PFSK-1 (cell line): ENCODE data around the gene PCMT1.

Source experiments
- POLR2AphosphoS5 ChIP-seq: IDR thresholded peaks from 2 replicates; pipeline ENCODE4 v1.6.1; 2012; ENCODE audit warnings: low read depth, mild to moderate bottlenecking, control low read depth, low read length, moderate library complexity
- REST ChIP-seq, 2 experiments: IDR thresholded peaks; 2 replicates each; pipeline versions ENCODE4 v1.6.1 to v1.8.0; 2011 to 2012; ENCODE audit warnings: low read depth in 2 of 2, low read length in 2 of 2, control low read depth in 1 of 2, inconsistent platforms in 1 of 2, mild to moderate bottlenecking in 1 of 2, moderate library complexity in 1 of 2; ENCODE audit not compliant: insufficient read depth in 1 of 2
- TAF1 ChIP-seq: IDR thresholded peaks from 2 replicates; pipeline ENCODE4 v1.6.1; 2012; ENCODE audit warnings: low read length, control low read depth, borderline replicate concordance; ENCODE audit not compliant: insufficient read depth

GRCh38 chr6:149813351-149813750 is 63.8 kb downstream of the PCMT1 start:
- TF ChIP-seq TAF1, result no peak
- no peak for TF ChIP-seq POLR2AphosphoS5
- no peak for TF ChIP-seq REST (IDR thresholded peaks at IDR 0.05; ENCODE audit: insufficient read depth in 1 of 2, low read depth in 2 of 2, low read length in 2 of 2)
